Measurements from ENCODE around the gene PEX11B.

PEX11B gene

DNA sequence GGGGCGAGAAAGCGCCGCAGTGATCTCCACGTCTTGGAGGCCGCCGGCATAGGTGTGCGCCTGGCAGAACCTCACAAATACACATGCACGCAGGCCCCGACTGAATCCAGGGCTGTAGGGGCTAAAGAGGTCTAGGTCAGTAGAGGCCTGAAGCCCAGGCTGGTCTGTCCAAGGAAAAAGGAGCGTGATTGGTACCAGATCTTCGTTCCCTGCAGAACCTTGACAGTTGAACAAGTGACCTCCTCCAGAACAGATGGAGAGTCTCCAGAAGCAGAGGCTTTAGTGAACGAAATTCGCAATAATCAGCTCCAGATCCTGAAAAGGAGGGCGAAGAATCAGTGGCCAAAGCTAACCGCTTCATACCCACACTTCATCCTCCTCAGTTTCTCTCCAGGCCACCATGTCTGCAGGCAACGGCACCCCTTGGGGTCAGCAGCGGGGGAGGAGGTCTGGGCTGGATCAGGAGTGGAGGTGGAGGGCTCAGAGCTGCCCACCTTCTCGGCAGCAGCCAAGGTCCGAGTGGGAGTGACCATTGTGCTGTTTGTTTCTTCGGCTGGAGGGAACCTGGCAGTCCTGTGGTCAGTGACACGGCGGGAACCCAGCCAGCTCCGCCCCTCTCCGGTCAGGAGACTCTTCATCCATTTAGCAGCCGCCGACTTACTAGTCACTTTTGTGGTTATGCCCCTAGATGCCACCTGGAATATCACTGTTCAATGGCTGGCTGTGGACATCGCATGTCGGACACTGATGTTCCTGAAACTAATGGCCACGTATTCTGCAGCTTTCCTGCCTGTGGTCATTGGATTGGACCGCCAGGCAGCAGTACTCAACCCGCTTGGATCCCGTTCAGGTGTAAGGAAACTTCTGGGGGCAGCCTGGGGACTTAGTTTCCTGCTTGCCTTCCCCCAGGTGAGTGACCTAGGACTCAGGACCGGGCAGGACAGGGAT, 749 bp upstream of the PEX11B start:
- Histone ChIP-seq H4K20me1 (ENCODE audit: insufficient read depth, low read length) (no peaks in the 10 kb centered on the region), H3K9ac (ENCODE audit: low read length) (peak overlapping the region; percentile 92), H3K9me3 (replicated peaks; ENCODE audit: insufficient read depth, low read length) (no peaks in the 10 kb centered on the region), H3K4me3 (ENCODE audit: low read length) (peak overlapping the region; percentile 84), H3K4me2 (ENCODE audit: low read depth, low read length) (peak overlapping the region; percentile 99), H3F3A (ENCODE audit: insufficient read depth, low read length) (peaks cover 29% of the 10 kb centered on the region), H3K27ac (ENCODE audit: low read length) (peak overlapping the region; percentile 87), H3K36me3 (replicated peaks; ENCODE audit: insufficient read depth, low read length) (no peaks in the 10 kb centered on the region), H3K4me1 (ENCODE audit: low read length) (peaks cover 7% of the 10 kb centered on the region), H3K79me2 (ENCODE audit: low read length) (peaks cover 20% of the 10 kb centered on the region), H3K9me2 (replicated peaks; ENCODE audit: insufficient read depth, low read length) (no peaks in the 10 kb centered on the region), H2AFZ (ENCODE audit: low read length) (peak overlapping the region; percentile 85), H3K27me3 (replicated peaks; ENCODE audit: insufficient read depth, low read length) (no peaks in the 10 kb centered on the region)
- peak; percentile 78 for DNase-seq
- TF ChIP-seq EZH2phosphoT487 (IDR thresholded peaks at IDR 0.05; ENCODE audit: low read length) (no peak), EZH2 (optimal IDR thresholded peaks at IDR 0.05; ENCODE audit: low read depth, low read length) (no peak)
- TF ChIP-seq, protein P1, sequence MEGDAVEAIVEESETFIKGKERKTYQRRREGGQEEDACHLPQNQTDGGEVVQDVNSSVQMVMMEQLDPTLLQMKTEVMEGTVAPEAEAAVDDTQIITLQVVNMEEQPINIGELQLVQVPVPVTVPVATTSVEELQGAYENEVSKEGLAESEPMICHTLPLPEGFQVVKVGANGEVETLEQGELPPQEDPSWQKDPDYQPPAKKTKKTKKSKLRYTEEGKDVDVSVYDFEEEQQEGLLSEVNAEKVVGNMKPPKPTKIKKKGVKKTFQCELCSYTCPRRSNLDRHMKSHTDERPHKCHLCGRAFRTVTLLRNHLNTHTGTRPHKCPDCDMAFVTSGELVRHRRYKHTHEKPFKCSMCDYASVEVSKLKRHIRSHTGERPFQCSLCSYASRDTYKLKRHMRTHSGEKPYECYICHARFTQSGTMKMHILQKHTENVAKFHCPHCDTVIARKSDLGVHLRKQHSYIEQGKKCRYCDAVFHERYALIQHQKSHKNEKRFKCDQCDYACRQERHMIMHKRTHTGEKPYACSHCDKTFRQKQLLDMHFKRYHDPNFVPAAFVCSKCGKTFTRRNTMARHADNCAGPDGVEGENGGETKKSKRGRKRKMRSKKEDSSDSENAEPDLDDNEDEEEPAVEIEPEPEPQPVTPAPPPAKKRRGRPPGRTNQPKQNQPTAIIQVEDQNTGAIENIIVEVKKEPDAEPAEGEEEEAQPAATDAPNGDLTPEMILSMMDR (IDR thresholded peaks at IDR 0.05; ENCODE audit: low read length): 0 out of 2 replicates have a peak, but pooled peaks have one; percentile 5

DNA sequence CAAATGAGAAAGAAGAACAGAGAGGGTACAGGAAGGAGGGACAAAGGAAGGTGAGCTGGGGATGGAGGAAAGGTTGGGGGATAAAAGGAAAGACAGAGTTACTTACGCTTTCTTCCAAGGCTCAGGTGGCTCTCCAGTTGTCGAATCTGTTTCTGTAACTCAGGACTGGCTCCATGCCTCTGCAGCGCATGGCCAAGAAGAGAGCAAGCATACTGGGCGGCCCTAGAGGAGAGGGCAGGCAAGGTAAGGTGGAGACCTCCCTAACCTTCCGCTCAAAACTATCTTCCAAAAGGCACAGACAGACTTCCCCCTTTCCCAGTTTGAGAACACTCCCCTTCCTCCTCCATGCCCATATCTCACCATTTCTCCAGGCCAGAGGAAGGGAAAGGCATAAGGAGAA, 922 bp downstream of the PEX11B start:
- H3K4me2 ChIP-seq (ENCODE audit: low read depth, low read length): peak overlapping the region; percentile 99
- no peaks in the 10 kb centered on the region for H3K9me3 ChIP-seq (replicated peaks; ENCODE audit: insufficient read depth, low read length)
- peaks cover 7% of the 10 kb centered on the region for H3K4me1 ChIP-seq (ENCODE audit: low read length)
- peak overlapping the region; percentile 84 for H3K4me3 ChIP-seq (ENCODE audit: low read length)
- no peaks in the 10 kb centered on the region for H3K36me3 ChIP-seq (replicated peaks; ENCODE audit: insufficient read depth, low read length)
- no peaks in the 10 kb centered on the region for H3K27me3 ChIP-seq (replicated peaks; ENCODE audit: insufficient read depth, low read length)
- H3K79me2 ChIP-seq (ENCODE audit: low read length): peaks cover 20% of the 10 kb centered on the region
- peaks cover 22% of the 10 kb centered on the region for H3F3A ChIP-seq (ENCODE audit: insufficient read depth, low read length)
- H3K27ac ChIP-seq (ENCODE audit: low read length): no peak overlapping the region
- H3K9ac ChIP-seq (ENCODE audit: low read length): peak overlapping the region; percentile 92; the same call in 1 of the 2 replicates
- no peaks in the 10 kb centered on the region for H3K9me2 ChIP-seq (replicated peaks; ENCODE audit: insufficient read depth, low read length)
- no peak for DNase-seq
- peak overlapping the region; percentile 85 for H2AFZ ChIP-seq (ENCODE audit: low read length)
- H4K20me1 ChIP-seq (ENCODE audit: insufficient read depth, low read length): no peaks in the 10 kb centered on the region
- TF ChIP-seq EZH2phosphoT487 (IDR thresholded peaks at IDR 0.05; ENCODE audit: low read length) (no peak), EZH2 (optimal IDR thresholded peaks at IDR 0.05; ENCODE audit: low read depth, low read length) (no peak)
- TF ChIP-seq, protein P1 (IDR thresholded peaks at IDR 0.05; ENCODE audit: low read length): no peak

DNA sequence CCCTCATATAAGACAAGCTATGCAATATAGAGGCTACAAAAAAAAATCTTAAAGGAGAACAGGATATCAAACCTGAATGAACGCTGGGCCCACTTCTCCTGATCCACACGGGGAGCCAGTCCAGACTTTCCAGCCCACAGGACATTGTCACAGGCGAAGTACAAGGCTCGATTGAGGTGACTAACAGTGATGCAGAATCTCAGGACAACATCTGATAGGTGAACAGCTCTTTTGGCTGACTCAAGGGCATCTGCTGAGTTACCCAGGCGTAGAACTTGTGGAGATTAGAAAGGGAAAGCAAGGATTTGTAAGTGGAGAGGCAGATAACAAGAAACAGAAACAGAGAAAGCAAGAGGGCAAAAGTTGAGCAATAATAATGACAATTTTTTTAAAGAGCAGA, 1.8 kb downstream of the PEX11B start:
- H3K79me2 ChIP-seq (ENCODE audit: low read length): peaks cover 20% of the 10 kb centered on the region
- H3K9ac ChIP-seq (ENCODE audit: low read length): no peak overlapping the region
- H3K4me3 ChIP-seq (ENCODE audit: low read length): no peak overlapping the region
- H3K4me2 ChIP-seq (ENCODE audit: low read depth, low read length): no peak overlapping the region
- no peak overlapping the region for H3K27ac ChIP-seq (ENCODE audit: low read length)
- no peak overlapping the region for H2AFZ ChIP-seq (ENCODE audit: low read length)
- H3K36me3 ChIP-seq (replicated peaks; ENCODE audit: insufficient read depth, low read length): no peaks in the 10 kb centered on the region
- H3K9me3 ChIP-seq (replicated peaks; ENCODE audit: insufficient read depth, low read length): no peaks in the 10 kb centered on the region
- TF ChIP-seq, protein P1 (IDR thresholded peaks at IDR 0.05; ENCODE audit: low read length): no peak
- TF ChIP-seq EZH2 (optimal IDR thresholded peaks at IDR 0.05; ENCODE audit: low read depth, low read length) (no peak), EZH2phosphoT487 (IDR thresholded peaks at IDR 0.05; ENCODE audit: low read length) (no peak)
- H3F3A ChIP-seq (ENCODE audit: insufficient read depth, low read length): peaks cover 17% of the 10 kb centered on the region
- DNase-seq: no peak
- H4K20me1 ChIP-seq (ENCODE audit: insufficient read depth, low read length): no peaks in the 10 kb centered on the region
- H3K9me2 ChIP-seq (replicated peaks; ENCODE audit: insufficient read depth, low read length): no peaks in the 10 kb centered on the region
- peaks cover 7% of the 10 kb centered on the region for H3K4me1 ChIP-seq (ENCODE audit: low read length)
- H3K27me3 ChIP-seq (replicated peaks; ENCODE audit: insufficient read depth, low read length): no peaks in the 10 kb centered on the region

All from MM.1S (cell line).